HEK293 (cell line): ENCODE data around the gene ETNK2.

Source experiments
- ZNF274 ChIP-seq, 2 experiments: fragments of 200-500 bp in 1 of 2; fragments of 450-650 bp in 1 of 2; sonication (Bioruptor generic) in 1 of 2; formaldehyde crosslinking in 1 of 2; IDR thresholded peaks; 2 replicates each; pipeline versions ENCODE4 v1.5.1 to v1.6.1; 2014 to 2016; ENCODE audit warnings: borderline replicate concordance in 1 of 2, inconsistent platforms in 1 of 2, low read length in 1 of 2, missing biosample characterization in 1 of 2, missing genetic modification characterization in 1 of 2
- ZNF426 ChIP-seq: fragments of 450-650 bp; formaldehyde crosslinking; IDR thresholded peaks from 2 replicates; pipeline ENCODE4 v1.5.1; 2017; ENCODE audit warnings: missing biosample characterization, missing genetic modification characterization, mild to moderate bottlenecking, inconsistent platforms, moderate library complexity
- TF ChIP-seq, protein P1 (sequence below): fragments of 450-650 bp; formaldehyde crosslinking; IDR thresholded peaks from 2 replicates; pipeline ENCODE4 v1.5.1; 2016; ENCODE audit warnings: missing biosample characterization, missing genetic modification characterization
- TF ChIP-seq, protein P2 (sequence below): fragments of 450-650 bp; formaldehyde crosslinking; IDR thresholded peaks from 2 replicates; pipeline ENCODE4 v1.5.1; 2016; ENCODE audit warnings: missing biosample characterization, missing genetic modification characterization, low read depth

DNA sequence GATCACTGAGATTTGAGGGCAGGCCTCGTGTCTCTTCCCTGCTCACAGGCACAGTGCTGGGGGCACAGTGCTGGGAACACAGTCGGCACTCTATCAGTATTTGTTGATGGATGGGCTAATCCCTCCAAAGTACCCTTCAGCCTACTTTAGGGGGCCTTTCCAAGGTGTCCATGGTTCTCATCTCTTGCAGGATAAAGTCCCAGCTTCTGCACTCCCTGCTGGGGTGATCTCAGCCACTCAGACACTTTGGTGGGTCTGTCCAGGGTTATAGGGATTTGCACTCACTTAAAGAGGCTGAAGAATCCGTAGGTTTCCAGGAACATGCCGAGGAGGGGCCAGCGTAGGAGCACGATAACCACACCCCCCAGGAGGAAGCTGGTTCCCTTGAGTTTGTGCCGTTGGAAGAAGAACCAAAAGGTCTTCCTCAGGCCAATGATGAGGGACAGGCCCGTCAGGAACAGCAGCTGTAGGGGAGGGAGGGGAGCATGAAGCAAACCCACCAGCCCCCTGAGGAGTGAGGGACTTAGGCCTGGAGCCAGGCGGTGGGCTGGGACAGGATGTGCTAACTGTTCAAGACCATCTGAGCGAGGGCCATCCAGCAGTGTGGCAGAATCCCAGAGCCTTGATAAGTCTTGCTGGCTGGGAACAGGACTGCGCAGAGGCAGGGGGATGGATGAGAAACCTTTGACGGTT is 49.6 kb upstream of the ETNK2 start:
- TF ChIP-seq, protein P1, sequence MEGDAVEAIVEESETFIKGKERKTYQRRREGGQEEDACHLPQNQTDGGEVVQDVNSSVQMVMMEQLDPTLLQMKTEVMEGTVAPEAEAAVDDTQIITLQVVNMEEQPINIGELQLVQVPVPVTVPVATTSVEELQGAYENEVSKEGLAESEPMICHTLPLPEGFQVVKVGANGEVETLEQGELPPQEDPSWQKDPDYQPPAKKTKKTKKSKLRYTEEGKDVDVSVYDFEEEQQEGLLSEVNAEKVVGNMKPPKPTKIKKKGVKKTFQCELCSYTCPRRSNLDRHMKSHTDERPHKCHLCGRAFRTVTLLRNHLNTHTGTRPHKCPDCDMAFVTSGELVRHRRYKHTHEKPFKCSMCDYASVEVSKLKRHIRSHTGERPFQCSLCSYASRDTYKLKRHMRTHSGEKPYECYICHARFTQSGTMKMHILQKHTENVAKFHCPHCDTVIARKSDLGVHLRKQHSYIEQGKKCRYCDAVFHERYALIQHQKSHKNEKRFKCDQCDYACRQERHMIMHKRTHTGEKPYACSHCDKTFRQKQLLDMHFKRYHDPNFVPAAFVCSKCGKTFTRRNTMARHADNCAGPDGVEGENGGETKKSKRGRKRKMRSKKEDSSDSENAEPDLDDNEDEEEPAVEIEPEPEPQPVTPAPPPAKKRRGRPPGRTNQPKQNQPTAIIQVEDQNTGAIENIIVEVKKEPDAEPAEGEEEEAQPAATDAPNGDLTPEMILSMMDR (tag by site-specific recombination) = no peak
- no peak for TF ChIP-seq ZNF426 (tag by site-specific recombination)
- TF ChIP-seq, protein P2, sequence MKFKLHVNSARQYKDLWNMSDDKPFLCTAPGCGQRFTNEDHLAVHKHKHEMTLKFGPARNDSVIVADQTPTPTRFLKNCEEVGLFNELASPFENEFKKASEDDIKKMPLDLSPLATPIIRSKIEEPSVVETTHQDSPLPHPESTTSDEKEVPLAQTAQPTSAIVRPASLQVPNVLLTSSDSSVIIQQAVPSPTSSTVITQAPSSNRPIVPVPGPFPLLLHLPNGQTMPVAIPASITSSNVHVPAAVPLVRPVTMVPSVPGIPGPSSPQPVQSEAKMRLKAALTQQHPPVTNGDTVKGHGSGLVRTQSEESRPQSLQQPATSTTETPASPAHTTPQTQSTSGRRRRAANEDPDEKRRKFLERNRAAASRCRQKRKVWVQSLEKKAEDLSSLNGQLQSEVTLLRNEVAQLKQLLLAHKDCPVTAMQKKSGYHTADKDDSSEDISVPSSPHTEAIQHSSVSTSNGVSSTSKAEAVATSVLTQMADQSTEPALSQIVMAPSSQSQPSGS (tag by site-specific recombination) = no peak
- TF ChIP-seq ZNF274 (IDR thresholded peaks at IDR 0.05; ENCODE audit: low read length) = no peak
- TF ChIP-seq ZNF274 (tag by site-specific recombination; IDR thresholded peaks at IDR 0.05; ENCODE audit: borderline replicate concordance) = no peak
